ENCODE results near the gene DNAJC5G.
"Not testable (repeated sequence)": the region's sequence is repeated elsewhere in the genome, so short reads cannot be mapped to it uniquely, and the experiment has no call there.

DNA sequence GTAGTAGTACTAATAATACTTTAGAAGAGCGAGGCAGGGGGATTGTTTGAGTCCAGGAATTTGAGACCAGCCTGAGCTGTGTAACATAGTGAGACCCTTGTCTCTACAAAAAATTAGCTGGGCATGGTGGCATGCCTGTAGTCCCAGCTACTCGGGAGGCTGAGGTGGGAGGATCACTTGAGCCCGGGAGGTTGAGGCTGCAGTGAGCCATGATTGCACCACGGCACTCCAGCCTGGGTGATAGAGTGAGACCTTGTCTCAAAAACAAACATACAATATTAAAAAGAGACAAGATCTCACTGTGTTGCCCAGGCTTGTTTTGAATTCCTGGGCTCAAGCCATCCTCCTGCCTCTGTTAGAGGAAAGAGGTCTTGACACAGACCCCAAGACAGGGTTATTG, 25.4 kb downstream of the DNAJC5G start:
- TF ChIP-seq, protein P1, sequence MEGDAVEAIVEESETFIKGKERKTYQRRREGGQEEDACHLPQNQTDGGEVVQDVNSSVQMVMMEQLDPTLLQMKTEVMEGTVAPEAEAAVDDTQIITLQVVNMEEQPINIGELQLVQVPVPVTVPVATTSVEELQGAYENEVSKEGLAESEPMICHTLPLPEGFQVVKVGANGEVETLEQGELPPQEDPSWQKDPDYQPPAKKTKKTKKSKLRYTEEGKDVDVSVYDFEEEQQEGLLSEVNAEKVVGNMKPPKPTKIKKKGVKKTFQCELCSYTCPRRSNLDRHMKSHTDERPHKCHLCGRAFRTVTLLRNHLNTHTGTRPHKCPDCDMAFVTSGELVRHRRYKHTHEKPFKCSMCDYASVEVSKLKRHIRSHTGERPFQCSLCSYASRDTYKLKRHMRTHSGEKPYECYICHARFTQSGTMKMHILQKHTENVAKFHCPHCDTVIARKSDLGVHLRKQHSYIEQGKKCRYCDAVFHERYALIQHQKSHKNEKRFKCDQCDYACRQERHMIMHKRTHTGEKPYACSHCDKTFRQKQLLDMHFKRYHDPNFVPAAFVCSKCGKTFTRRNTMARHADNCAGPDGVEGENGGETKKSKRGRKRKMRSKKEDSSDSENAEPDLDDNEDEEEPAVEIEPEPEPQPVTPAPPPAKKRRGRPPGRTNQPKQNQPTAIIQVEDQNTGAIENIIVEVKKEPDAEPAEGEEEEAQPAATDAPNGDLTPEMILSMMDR (conservative IDR thresholded peaks at IDR 0.05 in 1 of 2, IDR thresholded peaks at IDR 0.05 in 1 of 2; ENCODE audit: extremely low read depth in 1 of 2, insufficient read depth in 1 of 2, low read depth in 1 of 2, low read length in 2 of 2) = not testable (repeated sequence)
- not testable (repeated sequence) for TF ChIP-seq EZH2 (IDR thresholded peaks at IDR 0.05; ENCODE audit: borderline replicate concordance, low read length)

Data from mammary epithelial cell (primary cell).